Esophagus muscularis mucosa (tissue), 4 donors: ENCODE measurements around the gene RGS4. TPM values are rescaled to one million over a fixed set of nuclear protein-coding genes. Genes with fewer than 3 reads are reported as not detected.

Experiments
- DNase-seq: peaks from one replicate; pipeline ENCODE4 v3.0.0-alpha.2; 2017; ENCODE audit errors: extremely low spot score
- H3K27ac ChIP-seq, 4 donors: fragments of 200-600 bp; sonication (generic); replicated peaks in 1 of 4; 1 replicate in 3 of 4; 2 replicates in 1 of 4; pipeline ENCODE4 v1.5.1; 2016 to 2019; ENCODE audit warnings: mild to moderate bottlenecking in 1 of 4
- H3K27me3 ChIP-seq, 4 donors: fragments of 200-600 bp; sonication (generic); one replicate each; pipeline versions ENCODE4 v1.5.1 to v1.6.0; 2016 to 2019
- H3K36me3 ChIP-seq, 4 donors: fragments of 200-600 bp; sonication (generic); one replicate each; pipeline ENCODE4 v1.5.1; 2016 to 2019
- H3K4me1 ChIP-seq, 4 donors: fragments of 200-600 bp; sonication (generic); one replicate each; pipeline ENCODE4 v1.5.1; 2016 to 2019
- H3K4me3 ChIP-seq, 4 donors: fragments of 200-600 bp; sonication (generic); 1 replicate in 2 of 4; 2 replicates in 2 of 4; pipeline ENCODE4 v1.5.1; 2016 to 2019; ENCODE audit warnings: mild to moderate bottlenecking in 4 of 4, moderate library complexity in 1 of 4
- H3K9me3 ChIP-seq, 4 donors: fragments of 200-600 bp; sonication (generic); 1 replicate in 3 of 4; 2 replicates in 1 of 4; pipeline ENCODE4 v1.5.1; 2016 to 2019
- CTCF ChIP-seq, 3 experiments: fragments of 200-600 bp in 2 of 3; fragments of 450-650 bp in 1 of 3; sonication (generic) in 2 of 3; IDR thresholded peaks; one replicate each; pipeline ENCODE4 v1.5.1; 2017 to 2019; ENCODE audit warnings: antibody characterized with exemption in 3 of 3, mild to moderate bottlenecking in 2 of 3, moderate library complexity in 1 of 3
- EP300 ChIP-seq: sonication (generic); formaldehyde crosslinking; IDR thresholded peaks from one replicate; pipeline ENCODE4 v1.6.1; 2017; ENCODE audit warnings: antibody characterized with exemption
- POLR2A ChIP-seq: fragments of 450-650 bp; IDR thresholded peaks from one replicate; pipeline ENCODE4 v1.6.1; 2017; ENCODE audit warnings: antibody characterized with exemption, moderate library complexity, mild to moderate bottlenecking, low read depth
- POLR2AphosphoS5 ChIP-seq, 2 donors: sonication (generic); formaldehyde crosslinking; IDR thresholded peaks; one replicate each; pipeline ENCODE4 v1.6.1; 2017; ENCODE audit warnings: antibody characterized with exemption in 2 of 2
- WGBS: methylation state at CpG from one replicate; pipeline ENCODE4 v1.1.5; 2018; 5-methylcytosine and 5-hydroxymethylcytosine counted together
- intact Hi-C: fragments of 100-400 bp; cut with DNase I; formaldehyde crosslinking; loops from one replicate; pipeline ENCODE4 v1.15.1; 2023
- total RNA-seq, 4 donors: library from RNA; depleted of rRNA; stranded (reverse); fragments of >200 nt; gene quantifications; one replicate each; pipeline versions ENCODE4 v1.1.0 to v1.2.1, GENCODE V29; 2016

The RGS4 gene
- total RNA-seq, 4 donors from 2014 or later: 15.8 to 39.9 (median 24.0) TPM

- intact Hi-C loops: no loop called here
- 67% methylated on average over 1 of the region's 1 CpG for WGBS
- H3K4me1 ChIP-seq: no peaks in the 10 kb centered on the region
- no peaks in the 10 kb centered on the region for H3K9me3 ChIP-seq
- H3K36me3 ChIP-seq: no peaks in the 10 kb centered on the region
- H3K4me3 ChIP-seq: no peak overlapping the region
- no peak for DNase-seq
- no peak for TF ChIP-seq CTCF (IDR thresholded peaks at IDR 0.05)
- H3K27ac ChIP-seq: no peak overlapping the region
- no peaks in the 10 kb centered on the region for H3K27me3 ChIP-seq
These were observed 32.5 kb upstream of the RGS4 start for GRCh38 chr1:163036671-163037070.

- intact Hi-C loops: no loop called here
- TF ChIP-seq POLR2AphosphoS5 (IDR thresholded peaks at IDR 0.05): no peak
- no peak for TF ChIP-seq CTCF (IDR thresholded peaks at IDR 0.05)
- no peak for TF ChIP-seq POLR2A
- no peak for TF ChIP-seq EP300
- Histone ChIP-seq H3K4me1 (no peaks in the 10 kb centered on the region), H3K4me3 (no peak overlapping the region), H3K36me3 (no peaks in the 10 kb centered on the region), H3K9me3 (no peaks in the 10 kb centered on the region), H3K27ac (no peak overlapping the region), H3K27me3 (no peaks in the 10 kb centered on the region)
- WGBS: 96% methylated on average over 2 of the region's 2 CpGs
- DNase-seq: no peak
These were observed 30.0 kb upstream of the RGS4 start for GRCh38 chr1:163038928-163039706.

- no peaks in the 10 kb centered on the region for H3K9me3 ChIP-seq
- WGBS: 96% methylated on average over 2 of the region's 2 CpGs
- H3K4me1 ChIP-seq: no peaks in the 10 kb centered on the region
- no peak for TF ChIP-seq EP300
- TF ChIP-seq POLR2AphosphoS5 (IDR thresholded peaks at IDR 0.05): no peak
- no peak for TF ChIP-seq POLR2A
- no peak for TF ChIP-seq CTCF (IDR thresholded peaks at IDR 0.05)
- H3K27me3 ChIP-seq: no peaks in the 10 kb centered on the region
- no peak overlapping the region for H3K27ac ChIP-seq
- DNase-seq: no peak
- no peak overlapping the region for H3K4me3 ChIP-seq
- H3K36me3 ChIP-seq: no peaks in the 10 kb centered on the region
- intact Hi-C loops: no loop called here
These were observed 29.5 kb upstream of the RGS4 start for GRCh38 chr1:163039707-163040093.

- Histone ChIP-seq H3K4me3 (no peak overlapping the region), H3K9me3 (no peaks in the 10 kb centered on the region), H3K36me3 (no peaks in the 10 kb centered on the region), H3K27me3 (no peaks in the 10 kb centered on the region), H3K27ac (no peak overlapping the region), H3K4me1 (no peaks in the 10 kb centered on the region)
- DNase-seq: no peak
- no peak for TF ChIP-seq EP300
- no peak for TF ChIP-seq CTCF (IDR thresholded peaks at IDR 0.05)
- TF ChIP-seq POLR2AphosphoS5 (IDR thresholded peaks at IDR 0.05): no peak
- TF ChIP-seq POLR2A: no peak
- intact Hi-C loops: no loop called here
- 0% methylated on average over 1 of the region's 1 CpG for WGBS
These were observed 23.1 kb upstream of the RGS4 start for GRCh38 chr1:163046071-163046470.
